ENCODE measurements around the gene DGAT2.

Gene DGAT2

DNA sequence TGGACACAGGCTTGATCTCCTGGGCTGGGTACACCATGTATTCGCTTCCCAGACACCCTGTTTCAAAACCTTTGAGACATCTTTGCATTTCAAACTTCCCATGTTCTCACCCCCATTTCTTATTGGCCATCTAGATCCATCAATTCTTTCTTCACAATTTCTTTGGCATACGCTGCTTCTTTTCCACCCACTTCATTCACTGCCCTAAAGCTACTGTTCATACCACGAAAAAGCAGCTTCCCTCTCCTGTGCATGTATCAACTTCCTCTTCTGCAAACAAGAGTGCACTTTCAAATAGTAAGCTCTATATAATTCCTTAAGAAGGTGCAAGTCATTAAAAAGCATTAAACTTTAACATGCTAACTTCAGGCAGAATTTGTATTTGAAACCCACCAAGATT, 67.8 kb downstream of the DGAT2 start:
- no peak for DNase-seq

DNA sequence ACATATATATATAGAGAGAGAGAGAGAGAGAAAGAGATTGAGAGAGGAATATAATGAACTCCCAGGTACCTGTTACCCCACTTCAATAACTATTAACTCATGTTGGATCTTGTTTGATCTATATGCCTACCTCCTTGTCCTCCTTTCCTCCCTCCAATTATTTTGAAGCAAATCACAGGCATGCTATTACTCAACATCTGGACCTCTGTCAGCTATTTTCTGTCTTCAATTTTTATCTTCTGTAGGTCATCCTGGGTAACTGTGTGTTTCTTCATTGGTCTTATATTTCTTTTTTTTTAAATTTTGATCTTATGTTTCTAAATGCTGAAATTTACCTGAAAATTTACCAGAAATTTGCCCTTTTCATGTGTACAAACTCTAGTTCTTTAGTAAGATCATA, 71.3 kb downstream of the DGAT2 start:
- DNase-seq, result no peak

DNA sequence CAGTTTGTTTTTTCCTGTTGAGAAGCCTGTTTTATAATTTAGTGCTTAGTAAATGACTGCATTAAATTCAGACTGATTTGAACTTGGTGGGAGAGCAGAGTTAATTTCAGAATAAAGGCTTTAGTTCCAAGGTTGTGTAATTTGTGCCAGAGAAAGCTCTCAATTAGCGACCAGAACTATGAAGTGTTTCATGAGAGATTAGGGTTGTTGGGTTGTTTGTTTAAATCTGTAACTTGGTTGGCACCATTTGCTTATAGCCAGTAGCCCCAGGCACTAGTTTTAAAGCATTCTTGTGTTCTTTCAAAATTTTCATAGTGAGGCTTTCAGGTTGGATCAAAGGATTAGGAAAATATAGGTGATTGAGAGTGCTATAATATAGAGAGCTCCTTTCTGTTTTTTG, 71.9 kb downstream of the DGAT2 start:
- no peak for DNase-seq

DNA sequence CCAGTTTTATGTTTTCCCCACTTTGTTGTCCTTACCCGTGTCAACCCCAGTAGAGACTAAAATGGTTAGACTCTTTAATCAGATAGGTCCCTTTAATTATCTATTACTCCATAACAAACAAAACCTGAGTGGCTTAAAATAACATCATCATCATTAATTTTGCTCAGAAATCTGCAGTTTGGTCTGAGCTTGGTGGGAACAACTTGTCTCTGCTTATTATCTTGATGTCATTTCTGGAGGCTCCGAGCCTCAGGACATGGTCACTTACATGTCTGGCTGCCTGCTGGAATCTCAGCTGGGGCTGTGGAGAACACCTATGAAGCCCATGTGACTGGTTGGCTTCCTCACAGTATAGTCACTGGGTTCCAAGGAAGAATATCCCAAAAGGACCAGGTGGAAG, 73.2 kb downstream of the DGAT2 start:
- DNase-seq, result no peak

DNA sequence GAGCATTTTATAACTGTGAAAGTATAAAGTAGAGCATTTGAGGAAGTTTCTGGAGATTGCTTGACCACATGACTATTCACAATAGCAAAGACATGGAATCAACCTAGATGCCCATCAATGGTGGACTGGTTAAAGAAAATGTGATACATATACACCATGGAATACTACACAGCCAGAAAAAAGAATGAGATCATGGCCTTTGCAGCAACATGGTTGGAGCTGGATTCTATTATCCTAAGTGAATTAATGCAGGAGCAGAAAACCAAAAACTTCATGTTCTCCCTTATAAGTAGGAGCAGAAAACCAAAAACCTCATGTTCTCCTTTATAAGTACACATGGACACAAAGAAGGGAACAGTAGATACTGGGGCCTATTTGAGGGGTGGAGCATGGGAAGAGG, 76.7 kb downstream of the DGAT2 start:
- no peak for DNase-seq

DNA sequence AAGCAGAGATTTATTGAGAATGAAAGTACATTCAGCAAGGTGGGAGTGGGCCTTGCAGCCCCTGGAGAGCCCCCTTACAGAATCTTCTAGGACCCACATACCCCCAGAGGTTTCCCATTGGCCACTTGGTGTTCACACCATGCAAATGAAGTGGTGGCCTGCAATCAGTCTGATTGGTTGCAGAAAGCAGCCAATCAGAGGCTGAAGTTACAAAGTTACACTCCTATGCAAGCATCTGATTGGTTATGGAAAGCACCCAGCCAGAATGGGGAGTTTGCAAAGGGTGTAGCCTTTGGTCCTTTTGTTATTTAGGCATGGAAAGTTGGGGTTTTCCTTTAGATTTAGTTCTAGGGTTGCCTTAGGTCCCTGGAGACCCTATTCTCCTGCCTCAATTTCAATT, 81.3 kb downstream of the DGAT2 start:
- no peak for DNase-seq

DNA sequence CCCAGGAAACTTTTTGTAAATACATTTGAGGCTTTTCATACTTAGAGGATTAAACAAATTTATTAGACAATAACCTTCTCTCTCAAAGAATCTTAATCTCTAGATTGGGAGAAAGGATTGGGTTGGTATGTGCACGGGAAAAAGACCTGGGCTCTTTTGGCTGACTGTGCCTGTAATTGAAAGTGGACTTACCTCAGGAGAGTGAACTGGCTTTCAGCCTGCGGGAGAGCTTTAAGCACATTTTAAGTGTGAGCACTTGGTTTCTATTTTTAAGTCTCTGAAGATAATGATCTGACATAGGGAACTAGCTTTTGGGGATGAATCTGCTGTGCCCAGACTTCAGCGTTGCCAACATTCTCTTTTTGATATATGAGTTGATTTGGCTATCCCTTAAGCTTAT, 82.2 kb downstream of the DGAT2 start:
- no peak for DNase-seq

Measured in CD4-positive, alpha-beta T cell treated with Interferon gamma for 1 hour (primary cell).